ENCODE results near the gene LBP. TPM values are rescaled to one million over a fixed set of nuclear protein-coding genes. Genes with fewer than 3 reads are reported as not detected.

The LBP gene
- total and polyA plus RNA-seq, 2 of the 13 experiments (the other 11 are each of a cell fraction or from before 2014, with no cell fraction given) = 0.07 to 0.20 TPM

DNA sequence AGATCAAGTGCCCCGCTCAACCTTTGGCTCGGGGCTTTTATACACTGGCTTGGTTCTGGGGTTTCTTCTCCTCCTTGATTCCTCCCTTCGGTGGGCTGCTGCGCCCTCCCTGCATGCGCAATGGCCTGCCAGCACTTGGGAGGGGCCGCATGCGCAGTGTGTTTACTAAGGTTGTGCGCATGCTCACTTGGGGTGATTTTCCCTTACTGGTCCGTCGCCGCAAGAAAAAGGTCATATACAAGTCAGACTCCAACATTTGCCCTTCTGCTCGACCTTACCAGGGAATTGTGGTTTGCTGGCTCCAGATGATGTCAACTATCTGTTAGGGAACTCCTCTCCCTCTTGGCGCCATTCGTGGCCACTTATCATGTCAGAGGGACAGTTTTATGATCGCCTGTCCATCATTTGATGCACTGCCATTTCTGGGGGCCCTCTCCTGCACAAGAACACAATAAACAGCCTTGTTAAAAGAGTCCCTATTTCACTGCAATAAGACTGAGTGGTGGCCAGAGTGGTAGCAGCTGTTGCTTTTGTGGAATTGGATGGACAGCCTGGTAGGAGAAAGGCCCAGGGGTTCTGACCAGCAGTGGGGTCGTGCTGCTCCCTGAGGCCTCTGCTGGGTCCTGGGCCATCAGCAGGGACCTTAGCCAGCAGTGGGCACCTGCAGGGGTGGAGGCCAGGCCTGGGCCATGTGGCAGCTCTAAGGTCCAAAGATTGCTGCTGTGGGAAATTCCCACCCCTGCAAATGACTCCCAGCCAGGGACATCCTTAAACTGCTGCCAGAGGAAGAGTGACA lies 2.8 kb upstream of the LBP start (continued):
- TF ChIP-seq THAP9 (CRISPR knock-in tag; IDR thresholded peaks at IDR 0.05; ENCODE audit: borderline replicate concordance) (peak; percentile 87), ATF1 (CRISPR knock-in tag; IDR thresholded peaks at IDR 0.05) (no peak), ZNF367 (CRISPR knock-in tag; IDR thresholded peaks at IDR 0.05; ENCODE audit: borderline replicate concordance) (no peak), RBFOX2 (IDR thresholded peaks at IDR 0.05; ENCODE audit: low read depth, low read length) (peak; percentile 54; the same call in 1 of the 2 replicates), ZBTB44 (CRISPR knock-in tag; IDR thresholded peaks at IDR 0.05) (0 out of 2 replicates have a peak, but pooled peaks have one; percentile 75), CBX1 (IDR thresholded peaks at IDR 0.05; ENCODE audit: low read depth) (peak; percentile 83), TCF12 (IDR thresholded peaks at IDR 0.05) (no peak), TCF12 (CRISPR knock-in tag; IDR thresholded peaks at IDR 0.05) (0 out of 2 replicates have a peak, but pooled peaks have one; percentile 28), ZNF776 (CRISPR knock-in tag; IDR thresholded peaks at IDR 0.05) (peak; percentile 85; the same call in 1 of the 2 replicates), RARG (CRISPR knock-in tag; IDR thresholded peaks at IDR 0.05; ENCODE audit: low read depth) (no peak), ZNF577 (CRISPR knock-in tag; IDR thresholded peaks at IDR 0.05; ENCODE audit: borderline replicate concordance, low read depth) (no peak), ZNF670 (CRISPR knock-in tag; IDR thresholded peaks at IDR 0.05; ENCODE audit: borderline replicate concordance) (peak; percentile 88; the same call in 1 of the 2 replicates), FOXA1 (IDR thresholded peaks at IDR 0.05) (no peak), FOXA1 (CRISPR knock-in tag; IDR thresholded peaks at IDR 0.05) (peak; percentile 82), ZNF709 (CRISPR knock-in tag; IDR thresholded peaks at IDR 0.05) (peak; percentile 88; the same call in 1 of the 2 replicates), ZNF138 (CRISPR knock-in tag; IDR thresholded peaks at IDR 0.05; ENCODE audit: low read depth) (peak; percentile 22; the same call in 1 of the 2 replicates), PHF20 (CRISPR knock-in tag; IDR thresholded peaks at IDR 0.05) (peak; percentile 68)
- TF ChIP-seq, protein P1, sequence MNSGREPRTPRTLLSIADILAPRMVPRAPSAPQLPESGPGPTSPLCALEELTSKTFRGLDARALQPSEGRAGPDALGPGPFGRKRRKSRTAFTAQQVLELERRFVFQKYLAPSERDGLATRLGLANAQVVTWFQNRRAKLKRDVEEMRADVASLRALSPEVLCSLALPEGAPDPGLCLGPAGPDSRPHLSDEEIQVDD (CRISPR knock-in tag; IDR thresholded peaks at IDR 0.05; ENCODE audit: borderline replicate concordance) = 0 out of 2 replicates have a peak, but pooled peaks have one; percentile 63
- TF ChIP-seq, protein P2, sequence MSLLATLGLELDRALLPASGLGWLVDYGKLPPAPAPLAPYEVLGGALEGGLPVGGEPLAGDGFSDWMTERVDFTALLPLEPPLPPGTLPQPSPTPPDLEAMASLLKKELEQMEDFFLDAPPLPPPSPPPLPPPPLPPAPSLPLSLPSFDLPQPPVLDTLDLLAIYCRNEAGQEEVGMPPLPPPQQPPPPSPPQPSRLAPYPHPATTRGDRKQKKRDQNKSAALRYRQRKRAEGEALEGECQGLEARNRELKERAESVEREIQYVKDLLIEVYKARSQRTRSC (CRISPR knock-in tag; IDR thresholded peaks at IDR 0.05; ENCODE audit: low read depth) = no peak
